Measurements from ENCODE around the gene PIP5K1C.

DNA sequence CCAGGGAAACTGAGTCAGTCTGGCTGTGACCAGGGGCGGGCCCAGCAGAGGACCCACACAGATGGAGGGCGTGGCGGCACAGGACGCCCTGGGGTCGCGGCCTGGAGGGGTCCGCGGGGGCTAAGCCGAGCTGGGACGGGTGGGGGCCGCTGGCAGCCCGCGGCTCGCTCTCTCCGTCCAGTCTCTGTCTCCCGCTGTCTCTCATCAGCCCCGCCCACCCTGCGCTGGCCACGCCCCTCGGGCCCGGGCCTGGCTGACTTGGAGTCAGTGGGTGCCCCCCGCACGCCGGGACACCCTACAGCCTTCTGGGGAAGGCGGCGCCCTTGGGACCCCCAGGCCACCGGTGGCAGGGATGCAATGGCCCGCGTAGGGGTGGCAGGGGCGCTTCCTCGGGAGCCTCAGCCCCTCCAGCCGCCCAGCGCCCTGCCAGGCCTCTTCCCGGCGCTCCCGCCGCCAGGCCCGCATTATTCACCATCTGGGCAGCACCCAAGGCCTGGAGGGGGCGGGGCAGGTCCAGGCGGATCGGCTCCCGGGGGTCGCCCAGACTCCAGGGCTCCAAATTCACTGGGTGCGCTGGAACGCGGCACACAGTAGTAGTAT is 93.5 kb downstream of the PIP5K1C start, which contains the start of gene TBXA2R:
- TF ChIP-seq, protein P1, sequence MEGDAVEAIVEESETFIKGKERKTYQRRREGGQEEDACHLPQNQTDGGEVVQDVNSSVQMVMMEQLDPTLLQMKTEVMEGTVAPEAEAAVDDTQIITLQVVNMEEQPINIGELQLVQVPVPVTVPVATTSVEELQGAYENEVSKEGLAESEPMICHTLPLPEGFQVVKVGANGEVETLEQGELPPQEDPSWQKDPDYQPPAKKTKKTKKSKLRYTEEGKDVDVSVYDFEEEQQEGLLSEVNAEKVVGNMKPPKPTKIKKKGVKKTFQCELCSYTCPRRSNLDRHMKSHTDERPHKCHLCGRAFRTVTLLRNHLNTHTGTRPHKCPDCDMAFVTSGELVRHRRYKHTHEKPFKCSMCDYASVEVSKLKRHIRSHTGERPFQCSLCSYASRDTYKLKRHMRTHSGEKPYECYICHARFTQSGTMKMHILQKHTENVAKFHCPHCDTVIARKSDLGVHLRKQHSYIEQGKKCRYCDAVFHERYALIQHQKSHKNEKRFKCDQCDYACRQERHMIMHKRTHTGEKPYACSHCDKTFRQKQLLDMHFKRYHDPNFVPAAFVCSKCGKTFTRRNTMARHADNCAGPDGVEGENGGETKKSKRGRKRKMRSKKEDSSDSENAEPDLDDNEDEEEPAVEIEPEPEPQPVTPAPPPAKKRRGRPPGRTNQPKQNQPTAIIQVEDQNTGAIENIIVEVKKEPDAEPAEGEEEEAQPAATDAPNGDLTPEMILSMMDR (optimal IDR thresholded peaks at IDR 0.05 in 1 of 3, IDR thresholded peaks at IDR 0.05 in 1 of 3, conservative IDR thresholded peaks at IDR 0.05 in 1 of 3; ENCODE audit: extremely low read depth in 1 of 3, insufficient read depth in 2 of 3, low read length in 3 of 3): no peak
- TF ChIP-seq EZH2 (IDR thresholded peaks at IDR 0.05; ENCODE audit: low read length): no peak

Data from keratinocyte (primary cell).